Measurements from ENCODE around the gene SYTL1.

Gene SYTL1

GRCh38 chr1:27341525-27342252 is at the start of gene SYTL1:
Gene SYTL1, plus strand, starts transcription at chr1:27342022. Its CDS starts 3,313 bp downstream, at chr1:27345335.
- DNase-seq: peak; percentile 60 to 70

- DNase-seq: no peak
These were observed 49.7 kb upstream of the SYTL1 start for GRCh38 chr1:27292106-27292505.

- DNase-seq: no peak
These were observed 47.9 kb upstream of the SYTL1 start for GRCh38 chr1:27293915-27294314.

GRCh38 chr1:27296773-27297291 is 45.0 kb upstream of the SYTL1 start:
- peak; percentile 53 to 60 for DNase-seq

- no peak for DNase-seq
These were observed 43.9 kb upstream of the SYTL1 start for GRCh38 chr1:27297903-27298302.

GRCh38 chr1:27298632-27299384 is 43.0 kb upstream of the SYTL1 start:
- no peak for DNase-seq

GRCh38 chr1:27299385-27300271 is 42.2 kb upstream of the SYTL1 start:
- DNase-seq: no peak

- DNase-seq: peak; percentile 82 to 84
These were observed 41.3 kb upstream of the SYTL1 start for GRCh38 chr1:27300341-27301051.

- DNase-seq: no peak
These were observed 40.8 kb upstream of the SYTL1 start for GRCh38 chr1:27301052-27301422.

- DNase-seq: no peak
These were observed 40.1 kb upstream of the SYTL1 start for GRCh38 chr1:27301582-27302199.

GRCh38 chr1:27302612-27303011 is 39.2 kb upstream of the SYTL1 start:
- DNase-seq: no peak

GRCh38 chr1:27303509-27303908 is 38.3 kb upstream of the SYTL1 start:
- no peak for DNase-seq

- DNase-seq: no peak
These were observed 35.8 kb upstream of the SYTL1 start for GRCh38 chr1:27306071-27306470.

GRCh38 chr1:27306892-27307761 is 34.7 kb upstream of the SYTL1 start:
- DNase-seq: no peak

GRCh38 chr1:27307874-27308598 is 33.8 kb upstream of the SYTL1 start:
- no peak for DNase-seq

GRCh38 chr1:27314169-27314568 is 27.7 kb upstream of the SYTL1 start:
- DNase-seq: no peak

GRCh38 chr1:27314737-27315136 is 27.1 kb upstream of the SYTL1 start:
- DNase-seq: no peak

- DNase-seq: no peak
These were observed 25.0 kb upstream of the SYTL1 start for GRCh38 chr1:27316860-27317259.

GRCh38 chr1:27318136-27318535 is 23.7 kb upstream of the SYTL1 start:
- DNase-seq: no peak

GRCh38 chr1:27318596-27318995 is 23.2 kb upstream of the SYTL1 start:
- no peak for DNase-seq
